HG03103 (cell line): ENCODE results near the gene NPAS2.
A peak's percentile ranks its signal among the peaks of the same experiment; 100 is the strongest.

ENCODE experiments used
- ATAC-seq: cut with Tn5 transposase; IDR thresholded peaks from one replicate; pipeline ENCODE4 v1.9.1; 2021; ENCODE audit warnings: low read depth; ENCODE audit not compliant: unreplicated experiment

NPAS2 gene

DNA sequence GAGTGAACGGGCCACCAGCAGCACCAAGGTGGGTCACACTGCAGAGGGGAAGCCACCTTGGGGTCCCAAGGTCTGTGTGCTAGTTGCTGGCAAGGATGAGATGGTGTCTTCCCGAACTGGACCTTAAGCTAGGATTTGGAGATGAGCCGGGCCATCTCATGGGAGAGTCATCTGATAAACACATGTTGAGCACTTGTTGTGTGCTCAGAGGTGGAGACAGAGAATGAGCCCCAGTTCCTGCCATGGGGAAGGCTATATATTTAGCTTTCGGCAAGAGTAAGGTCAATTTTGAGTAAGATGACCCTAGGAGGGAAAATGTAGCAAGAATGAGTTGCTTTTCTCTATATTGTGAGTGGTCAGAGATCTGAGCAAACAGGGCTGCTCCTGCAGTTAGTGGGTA, 140.7 kb downstream of the NPAS2 start:
- no peak for ATAC-seq

DNA sequence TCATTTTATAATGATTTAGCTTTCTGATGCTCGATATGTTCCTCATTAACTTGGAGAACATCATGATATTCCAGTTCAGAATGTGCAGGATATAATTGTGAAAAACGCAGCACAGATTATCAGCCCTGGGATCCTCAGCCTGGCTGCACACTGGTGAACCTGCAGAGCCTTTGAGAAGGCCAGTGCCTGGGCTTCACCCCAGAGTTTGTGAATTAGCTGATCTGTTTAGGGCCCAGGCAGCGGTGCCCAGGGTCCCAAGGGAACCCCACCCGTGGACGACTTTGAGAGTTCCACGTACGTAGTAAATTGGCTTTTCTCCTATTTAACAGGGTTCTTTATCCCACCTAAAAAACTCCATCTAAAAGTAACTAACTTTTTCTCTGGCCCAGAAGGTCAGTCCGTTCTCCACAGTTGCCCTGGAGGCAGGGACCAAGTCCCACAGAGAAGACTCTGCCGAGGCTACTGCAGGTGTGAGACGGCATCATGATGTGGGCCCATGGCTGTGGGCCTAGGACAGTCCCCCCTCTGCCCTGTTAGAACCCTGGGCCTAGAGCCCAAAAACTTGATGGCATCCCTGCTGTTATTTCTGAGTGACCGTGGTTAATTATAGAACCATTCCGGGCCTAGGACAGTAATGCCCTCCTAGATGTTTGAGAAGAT, 142.6 kb downstream of the NPAS2 start:
- ATAC-seq, result no peak

DNA sequence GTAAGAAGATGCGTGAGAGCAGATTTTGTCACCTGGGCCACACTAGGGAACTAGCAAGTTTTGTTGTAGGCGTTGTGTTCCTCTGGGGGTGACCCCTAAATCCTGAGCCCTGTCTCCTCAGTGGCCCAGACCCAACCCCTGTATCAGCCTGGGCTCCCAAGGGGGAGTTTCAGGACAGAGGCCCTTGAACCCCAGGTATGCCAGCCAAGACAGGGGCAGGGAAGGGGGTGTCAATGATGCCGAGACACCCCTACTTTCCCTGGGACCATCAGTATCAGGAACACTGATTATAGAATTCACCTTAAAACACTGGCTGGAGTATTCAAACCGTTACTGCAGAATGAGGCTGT, 143.1 kb downstream of the NPAS2 start:
- ATAC-seq, result no peak

DNA sequence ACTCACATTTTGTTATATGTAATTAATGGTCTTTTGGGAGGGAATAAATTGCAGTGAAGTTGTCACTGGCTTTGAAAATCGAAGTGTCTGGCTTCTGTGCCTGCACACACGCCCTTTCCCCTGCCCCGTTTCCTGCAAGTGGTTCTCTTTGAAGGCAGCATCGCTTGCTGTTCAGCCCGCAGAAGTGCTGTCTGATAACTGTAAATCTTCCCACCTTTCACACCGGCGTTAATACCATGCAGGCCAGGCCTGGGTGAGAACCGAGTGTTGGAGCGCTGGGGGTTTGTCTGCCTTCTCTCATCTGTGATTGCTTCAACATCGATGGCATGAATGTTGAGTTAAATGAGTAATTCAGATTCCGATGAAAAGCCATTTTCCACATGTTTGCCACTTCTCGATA, 144.3 kb downstream of the NPAS2 start:
- ATAC-seq, result no peak

DNA sequence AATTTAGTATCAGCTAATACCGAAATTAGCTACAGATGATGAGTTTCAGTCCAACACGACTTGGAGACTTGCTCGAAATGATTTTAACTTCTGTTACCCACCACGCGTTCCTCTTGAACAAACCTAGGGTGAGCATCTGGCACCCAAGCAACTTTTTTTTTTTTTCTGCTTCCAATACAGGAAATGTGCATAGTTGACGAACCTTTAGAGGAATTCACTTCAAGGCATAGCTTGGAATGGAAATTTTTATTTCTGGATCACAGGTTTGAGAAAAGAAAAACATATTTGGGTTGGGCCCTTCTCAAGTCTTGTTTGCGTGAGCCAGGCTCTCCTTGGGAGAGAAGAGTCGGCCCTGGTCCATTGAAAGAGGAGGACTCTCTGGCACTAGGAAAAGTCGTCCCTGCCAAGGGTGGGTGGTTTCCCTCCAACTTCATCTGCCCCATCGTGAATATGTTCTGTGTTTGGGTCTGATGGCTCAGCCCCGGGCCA, 144.8 kb downstream of the NPAS2 start:
- ATAC-seq, result no peak

DNA sequence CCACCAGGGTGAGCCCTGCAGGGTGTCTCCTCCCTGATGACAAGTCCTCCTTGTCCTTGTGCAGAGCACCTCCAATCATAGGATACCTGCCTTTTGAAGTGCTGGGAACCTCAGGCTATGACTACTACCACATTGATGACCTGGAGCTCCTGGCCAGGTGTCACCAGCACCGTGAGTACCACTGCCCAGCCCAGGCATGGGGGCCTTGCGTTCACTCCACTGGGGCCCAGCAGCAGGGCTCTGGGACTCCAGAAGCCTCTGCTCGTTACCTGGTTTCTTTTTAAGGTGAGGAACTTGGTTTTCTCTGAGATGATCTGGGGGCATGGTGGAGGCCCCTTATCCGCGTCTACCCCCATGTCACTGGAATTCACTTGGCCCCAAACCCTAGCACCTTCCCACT, 145.7 kb downstream of the NPAS2 start:
- no peak for ATAC-seq

DNA sequence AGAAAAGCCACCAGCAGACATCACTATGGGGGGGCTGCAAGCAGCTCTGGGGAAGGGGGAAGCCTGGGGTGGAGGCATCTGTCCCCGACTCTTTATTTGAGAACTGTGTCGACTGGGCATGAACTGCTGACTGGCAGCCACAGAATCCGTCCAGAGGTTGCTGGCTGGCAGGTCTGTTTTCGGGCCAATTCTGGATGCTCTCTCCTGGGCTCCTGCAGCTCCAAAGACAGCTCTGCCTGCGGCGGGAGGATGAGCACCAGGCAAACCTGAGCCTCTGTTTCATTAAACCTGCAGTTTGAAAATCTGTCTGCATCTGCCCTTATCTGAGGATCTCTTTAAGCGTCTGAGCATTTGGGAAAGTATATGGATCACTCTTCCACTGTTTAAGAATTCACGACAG, 147.8 kb downstream of the NPAS2 start:
- no peak for ATAC-seq

DNA sequence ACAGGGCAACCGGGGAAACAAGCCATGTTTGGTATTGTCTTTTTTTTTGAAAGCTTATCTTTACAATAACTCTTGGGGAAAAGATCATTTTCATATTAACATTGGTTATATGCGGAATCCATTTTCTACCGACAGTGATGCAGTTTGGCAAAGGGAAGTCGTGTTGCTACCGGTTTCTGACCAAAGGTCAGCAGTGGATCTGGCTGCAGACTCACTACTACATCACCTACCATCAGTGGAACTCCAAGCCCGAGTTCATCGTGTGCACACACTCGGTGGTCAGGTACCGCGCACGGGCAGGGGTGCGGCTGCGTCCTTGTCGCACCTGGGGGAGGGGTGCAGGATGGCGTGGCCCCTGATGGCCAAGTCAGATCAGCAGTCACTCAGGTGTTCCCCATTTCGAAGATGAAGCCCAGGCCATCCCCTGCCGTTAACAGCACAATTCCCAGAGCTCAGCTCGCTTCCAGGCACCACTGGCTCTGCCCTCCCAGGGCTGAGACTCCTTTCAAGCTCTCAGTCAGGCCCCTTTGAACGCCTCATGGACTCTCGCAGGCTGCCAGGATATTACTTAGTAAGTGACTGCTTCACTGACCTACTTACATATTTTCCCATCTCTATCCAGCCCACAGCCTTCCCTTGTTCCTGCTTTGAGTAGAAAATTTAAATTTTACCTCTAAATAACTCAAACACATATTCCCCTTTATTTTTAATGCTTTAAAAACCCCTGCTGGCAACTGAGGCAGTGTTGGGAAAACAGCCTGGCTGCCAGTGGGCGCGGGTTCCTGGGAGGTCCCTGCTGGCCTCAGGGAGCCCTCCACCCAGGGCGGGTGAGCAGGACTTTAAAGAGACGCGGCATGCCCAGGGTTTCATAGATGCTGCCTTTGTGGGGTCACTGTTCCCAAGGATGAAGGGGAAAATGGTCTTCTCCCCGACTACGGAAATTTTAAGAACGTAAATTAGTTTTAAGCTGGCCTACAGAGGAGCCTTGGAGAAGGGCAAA, 148.5 kb downstream of the NPAS2 start:
- ATAC-seq, result no peak

DNA sequence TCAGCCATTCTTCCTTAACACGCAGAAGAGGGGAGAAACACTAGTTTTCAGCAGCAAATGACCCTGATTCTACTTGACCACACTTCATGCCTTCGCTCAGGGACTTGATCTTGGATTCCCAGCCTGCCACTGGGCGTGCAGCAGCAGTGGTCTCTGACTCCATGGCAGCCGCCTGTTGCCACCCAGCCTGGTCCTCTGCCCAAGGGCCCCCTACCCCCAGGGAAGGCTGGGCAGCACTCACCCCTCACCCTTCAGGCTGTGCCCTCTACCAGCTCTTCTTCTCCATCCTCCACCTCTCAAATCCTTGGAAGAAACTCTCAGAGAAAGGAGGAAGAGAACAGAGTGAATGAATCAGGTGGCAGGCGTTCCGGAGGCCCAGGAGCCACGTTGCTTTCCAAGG, 150.1 kb downstream of the NPAS2 start:
- ATAC-seq, result no peak

DNA sequence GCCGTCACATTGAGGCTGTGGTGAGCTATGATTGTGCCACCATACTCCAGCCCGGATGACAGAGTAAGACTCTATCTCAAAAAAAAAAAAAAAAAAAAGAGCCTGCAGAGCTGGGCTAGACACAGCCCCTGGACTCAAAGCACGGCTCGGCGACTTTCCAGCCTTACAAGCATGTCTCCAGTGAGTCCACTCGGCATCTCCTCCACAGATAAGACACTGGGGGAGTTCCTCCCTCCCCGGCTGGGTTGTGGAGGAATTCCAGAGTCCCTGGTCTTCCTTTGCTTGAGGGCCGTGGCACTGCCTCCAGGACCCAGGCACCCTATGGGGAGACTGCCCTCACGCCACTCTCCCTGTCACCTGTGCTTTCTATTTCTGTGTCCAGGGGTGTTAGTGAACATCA, 151.3 kb downstream of the NPAS2 start:
- ATAC-seq, result no peak

DNA sequence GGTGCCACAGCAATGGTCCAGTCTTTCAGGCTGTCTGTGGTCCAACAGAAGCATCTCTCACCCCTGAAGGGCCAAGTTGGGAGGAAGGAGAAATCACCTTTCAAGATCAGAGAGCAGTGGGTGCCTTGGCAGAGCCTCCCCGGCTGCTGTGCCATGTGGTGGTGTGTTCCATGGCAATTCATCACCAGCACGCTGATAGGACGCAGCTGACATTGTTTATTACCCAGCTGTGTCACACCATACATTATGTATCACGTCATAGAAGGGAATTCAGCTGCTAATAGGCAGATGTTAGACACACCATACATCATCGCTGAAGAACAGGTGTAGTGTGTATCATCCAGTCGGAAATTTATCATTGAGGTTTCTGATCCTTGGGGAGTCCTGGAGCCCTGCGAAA, 152.5 kb downstream of the NPAS2 start:
- no peak for ATAC-seq

DNA sequence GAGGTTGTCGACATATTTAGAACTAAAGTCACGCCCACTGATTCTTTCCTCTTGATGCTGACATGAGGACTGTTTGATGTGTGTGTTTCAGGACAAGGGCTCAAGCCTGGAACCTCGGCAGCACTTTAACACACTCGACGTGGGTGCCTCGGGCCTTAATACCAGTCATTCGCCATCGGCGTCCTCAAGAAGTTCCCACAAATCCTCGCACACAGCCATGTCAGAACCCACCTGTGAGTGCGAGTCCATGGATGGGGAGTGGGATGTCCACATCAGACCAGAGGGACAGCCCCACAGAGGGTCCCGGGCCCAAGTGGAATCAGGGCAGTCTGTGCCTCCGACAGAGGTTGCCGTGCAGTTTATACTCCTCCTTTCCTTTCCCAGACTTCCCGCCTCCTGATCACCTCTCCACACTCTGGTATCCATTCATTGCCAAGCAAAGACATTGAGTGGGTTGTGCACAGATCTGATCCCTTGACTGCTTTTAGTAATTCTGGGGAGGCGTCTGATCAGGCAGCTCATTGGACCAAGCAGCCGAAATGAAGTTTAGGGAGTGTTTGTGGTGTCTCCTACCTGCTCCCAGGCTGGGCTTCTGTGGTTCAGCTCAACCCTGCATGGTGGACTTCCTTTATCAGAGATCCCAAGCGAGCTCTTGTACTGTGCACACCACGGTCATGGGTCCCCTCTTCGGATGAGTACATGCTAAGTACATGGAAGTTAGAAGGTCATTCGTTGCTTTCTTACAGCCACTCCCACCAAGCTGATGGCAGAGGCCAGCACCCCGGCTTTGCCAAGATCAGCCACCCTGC, 155.0 kb downstream of the NPAS2 start:
- ATAC-seq, result no peak

DNA sequence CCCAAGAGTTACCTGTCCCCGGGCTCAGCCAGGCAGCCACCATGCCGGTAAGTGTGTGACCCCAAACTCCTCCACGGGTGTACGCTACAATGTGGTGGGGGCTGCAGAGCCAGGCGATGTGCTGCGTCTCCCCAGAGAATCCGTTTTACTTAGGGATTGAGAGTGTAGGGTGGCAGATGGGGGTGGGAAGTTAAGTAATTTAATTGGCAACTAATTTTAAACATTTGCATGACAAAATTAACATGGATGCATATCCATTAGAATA, 155.5 kb downstream of the NPAS2 start:
- no peak for ATAC-seq

DNA sequence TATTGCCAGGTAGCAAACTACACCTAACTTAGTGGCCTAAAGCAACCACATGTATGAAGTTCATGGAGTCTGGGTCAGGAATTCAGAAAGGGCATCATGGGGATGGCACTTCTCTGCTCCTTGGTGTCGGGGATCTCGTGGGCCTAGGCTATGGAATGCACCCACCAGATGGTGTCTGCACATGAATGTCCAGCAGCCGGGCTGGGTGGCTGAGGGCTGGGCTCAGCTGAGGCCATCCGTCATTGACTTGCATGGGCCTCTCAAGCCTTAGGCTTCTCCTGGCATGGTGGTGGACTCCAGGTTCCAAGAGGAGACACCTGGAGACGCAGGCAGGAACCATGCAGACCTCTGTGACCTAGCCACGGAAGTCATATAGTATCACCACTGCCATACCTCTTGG, 156.1 kb downstream of the NPAS2 start:
- ATAC-seq, result no peak

DNA sequence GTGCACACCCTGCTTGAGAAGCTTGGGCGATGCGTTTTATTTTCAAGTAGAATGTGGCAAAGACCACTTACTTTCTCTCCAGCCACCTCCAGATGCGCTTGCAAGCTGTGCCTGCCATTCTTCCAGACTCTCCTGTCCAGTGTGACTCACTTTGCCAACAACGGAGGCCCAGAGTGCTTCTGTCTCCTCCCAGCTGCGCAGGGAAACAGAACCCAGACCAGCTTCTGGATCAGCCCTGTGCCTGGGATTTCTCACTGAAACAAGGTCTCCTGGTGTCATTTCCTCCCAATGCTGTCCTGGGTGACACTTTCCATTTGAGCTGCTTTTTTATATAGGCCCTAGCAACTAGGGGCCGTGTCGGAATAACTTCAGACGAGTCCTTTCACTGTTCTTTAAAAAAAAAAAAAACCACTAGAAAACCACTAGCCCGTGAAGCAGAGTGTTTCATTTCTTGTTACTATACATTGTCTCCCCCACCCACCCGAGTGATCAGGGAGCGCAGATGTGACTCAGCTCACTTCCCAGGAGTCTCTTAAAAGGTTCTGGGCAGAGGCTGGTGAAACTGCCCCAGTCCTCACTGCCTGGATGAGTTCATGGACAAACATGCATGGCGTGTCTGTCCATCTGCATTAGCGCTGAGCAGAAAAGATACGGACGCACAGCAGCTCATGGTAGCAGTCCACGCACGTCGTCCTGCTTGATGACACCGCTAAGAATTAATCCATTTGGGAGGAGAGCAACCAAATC, 156.9 kb downstream of the NPAS2 start:
- ATAC-seq, result peak; percentile 87

DNA sequence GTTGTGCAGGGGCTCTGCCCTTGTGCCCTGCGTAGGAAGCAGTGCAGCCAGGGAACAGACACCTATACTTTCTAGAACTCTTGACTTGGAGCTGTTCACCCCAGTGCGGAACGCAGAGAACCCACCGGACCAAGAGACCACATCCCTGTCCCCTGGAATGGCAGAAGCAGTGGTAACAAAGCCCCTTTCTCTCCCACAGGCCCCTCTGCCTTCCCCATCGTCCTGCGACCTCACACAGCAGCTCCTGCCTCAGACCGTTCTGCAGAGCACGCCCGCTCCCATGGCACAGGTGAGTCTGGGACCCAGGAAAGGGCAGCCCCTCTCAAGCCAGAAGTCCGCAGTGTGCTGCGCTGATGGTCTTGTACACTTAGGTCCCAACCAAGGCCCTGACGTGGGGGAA, 157.6 kb downstream of the NPAS2 start:
- no peak for ATAC-seq

DNA sequence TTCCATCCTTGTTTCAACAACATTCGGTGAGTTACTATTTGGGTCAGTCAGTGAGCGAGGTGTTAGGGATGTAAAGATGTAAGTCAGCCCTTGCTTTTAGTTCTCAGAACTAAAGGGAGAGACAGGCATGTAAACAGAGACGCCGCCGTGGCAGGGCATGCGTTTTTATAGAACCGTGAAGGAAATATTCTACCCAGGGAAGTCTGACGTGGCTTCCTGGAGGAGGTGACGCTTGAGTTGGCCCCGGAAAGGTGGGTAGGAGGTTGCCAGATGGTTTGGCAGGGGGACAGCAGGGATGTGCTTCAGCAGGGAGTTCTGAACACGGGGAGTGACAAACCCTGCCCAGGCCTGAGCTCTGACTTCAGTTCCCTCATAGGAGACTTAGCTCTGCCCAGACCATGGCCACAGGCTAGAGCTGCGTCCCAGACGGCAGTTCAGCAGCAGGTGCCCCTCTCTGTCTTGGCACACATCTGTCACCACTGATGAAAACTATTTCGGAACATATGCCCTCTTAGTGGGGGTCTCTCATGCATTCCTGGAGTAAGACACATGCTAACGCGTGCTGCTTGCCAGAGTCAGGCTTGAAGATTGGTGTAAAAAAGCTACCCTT, 158.7 kb downstream of the NPAS2 start:
- ATAC-seq, result no peak

DNA sequence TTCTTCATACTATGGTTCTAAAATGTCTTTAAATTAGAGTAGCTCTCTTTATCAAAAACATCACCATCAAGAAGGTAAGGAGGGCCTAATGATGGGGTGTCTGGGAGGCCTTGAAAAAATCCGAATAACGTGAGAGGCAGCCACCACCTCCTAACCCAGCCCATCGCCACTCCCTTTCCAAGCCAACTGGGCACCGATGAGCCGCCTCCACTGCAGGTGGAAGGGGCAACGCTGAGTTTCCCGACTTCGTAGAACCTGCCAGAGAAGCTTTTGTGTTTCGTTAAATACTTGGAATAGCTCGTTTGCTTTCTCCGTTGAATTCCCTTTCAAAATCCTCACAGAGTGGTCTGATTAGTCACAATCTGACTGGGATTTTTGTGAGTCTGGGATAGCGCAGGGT, 160.1 kb downstream of the NPAS2 start:
- no peak for ATAC-seq

DNA sequence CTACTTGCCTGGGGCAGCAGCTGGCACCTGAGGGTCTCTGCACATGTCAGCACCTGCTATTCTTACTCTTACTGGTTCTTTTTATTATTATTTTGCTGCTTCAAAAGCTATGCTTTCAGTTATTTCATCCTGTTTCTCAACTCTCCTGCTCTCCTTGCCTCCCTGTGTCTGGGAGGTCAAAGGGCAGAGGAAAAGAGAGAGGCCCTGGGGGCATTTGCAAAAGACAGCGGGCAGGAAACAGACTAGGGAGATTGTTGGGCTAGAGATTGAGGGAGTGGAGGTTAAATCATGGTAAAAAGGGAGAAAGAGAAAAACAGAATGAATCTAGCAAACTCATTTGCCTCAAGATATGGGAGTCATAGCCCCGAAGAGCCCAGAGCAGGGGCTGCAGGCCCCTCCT, 161.1 kb downstream of the NPAS2 start:
- ATAC-seq, result no peak

DNA sequence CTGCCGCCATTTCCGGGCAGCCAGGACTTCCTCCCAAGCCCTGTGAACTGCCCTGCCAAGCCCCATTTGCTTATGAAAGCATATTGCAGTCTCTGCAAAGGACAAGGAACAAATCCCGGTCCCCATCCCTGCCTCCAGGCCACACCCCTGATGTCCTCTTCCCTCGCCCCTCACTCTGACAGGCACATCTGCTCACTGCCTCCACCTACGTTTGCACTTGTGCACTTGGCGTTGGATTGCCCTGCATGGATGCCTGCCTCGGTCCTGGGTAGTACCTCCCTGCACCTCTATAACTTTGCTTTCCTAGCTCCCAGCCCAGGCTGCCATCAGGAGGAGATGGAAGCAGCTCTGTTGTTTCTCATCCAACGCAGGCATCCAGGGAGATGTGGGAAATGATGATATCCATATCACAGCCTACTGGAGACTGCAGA, 162.5 kb downstream of the NPAS2 start:
- ATAC-seq, result no peak
